Smooth muscle cell (in vitro differentiated cells): ENCODE results near the gene MTHFD1L. TPM values are rescaled to one million over a fixed set of nuclear protein-coding genes. Genes with fewer than 3 reads are reported as not detected.

Experiments
- DNase-seq: peaks from one replicate; lab custom pipeline; 2025; ENCODE audit not compliant: unreplicated experiment; lab: John Stamatoyannopoulos, UW
- H2AFZ ChIP-seq: fragments of 200-600 bp; sonication (generic); 2 replicates; pipeline ENCODE4 v1.6.0; 2016; ENCODE audit warnings: antibody characterized with exemption, low read depth, mild to moderate bottlenecking
- H3F3A ChIP-seq: fragments of 200-600 bp; sonication (generic); 2 replicates; pipeline ENCODE4 v1.6.0; 2017; ENCODE audit warnings: antibody characterized with exemption, low read depth
- H3K27ac ChIP-seq: fragments of 200-600 bp; sonication (generic); 2 replicates; pipeline ENCODE4 v1.5.1; 2016; ENCODE audit warnings: low read depth, mild to moderate bottlenecking
- H3K27me3 ChIP-seq: fragments of 200-600 bp; sonication (generic); 2 replicates; pipeline ENCODE4 v1.6.1; 2016; ENCODE audit warnings: low read depth, mild to moderate bottlenecking
- H3K36me3 ChIP-seq: fragments of 200-600 bp; sonication (generic); 2 replicates; pipeline ENCODE4 v1.5.1; 2016; ENCODE audit warnings: low read depth
- H3K4me1 ChIP-seq: fragments of 200-600 bp; sonication (generic); 2 replicates; pipeline ENCODE4 v1.5.1; 2016; ENCODE audit warnings: low read depth
- H3K4me2 ChIP-seq: fragments of 200-600 bp; sonication (generic); 2 replicates; pipeline ENCODE4 v1.6.0; 2016; ENCODE audit warnings: mild to moderate bottlenecking
- H3K4me3 ChIP-seq: fragments of 200-600 bp; sonication (generic); 2 replicates; pipeline ENCODE4 v1.5.1; 2016; ENCODE audit warnings: mild to moderate bottlenecking
- H3K79me2 ChIP-seq: fragments of 200-600 bp; sonication (generic); 2 replicates; pipeline ENCODE4 v1.6.0; 2016; ENCODE audit warnings: low read depth, mild to moderate bottlenecking
- H3K9ac ChIP-seq: fragments of 200-600 bp; sonication (generic); 2 replicates; pipeline ENCODE4 v1.6.0; 2016; ENCODE audit warnings: low read depth
- H3K9me3 ChIP-seq: fragments of 200-600 bp; sonication (generic); replicated peaks from 2 replicates; pipeline ENCODE4 v1.5.1; 2016; ENCODE audit warnings: low read depth
- H4K20me1 ChIP-seq: fragments of 200-600 bp; sonication (generic); 2 replicates; pipeline ENCODE4 v1.6.0; 2016; ENCODE audit warnings: low read depth
- CTCF ChIP-seq: fragments of 200-600 bp; sonication (generic); IDR thresholded peaks from 2 replicates; pipeline ENCODE4 v1.5.1; 2017; ENCODE audit warnings: borderline replicate concordance, mild to moderate bottlenecking, antibody characterized with exemption; ENCODE audit not compliant: insufficient read depth, poor library complexity, severe bottlenecking
- WGBS: methylation state at CpG from one replicate; pipeline ENCODE4 v1.1.7; 2016; ENCODE audit warnings: low lambda C conversion rate; 5-methylcytosine and 5-hydroxymethylcytosine counted together
- polyA plus RNA-seq: library from polyadenylated mRNA; unstranded; fragments of >200 nt; fragmentation: Nextera tagmentation; extraction: Ambion mirVana; gene quantifications from 2 replicates; pipeline ENCODE4 v1.2.1, GENCODE V29; 2016
- total RNA-seq: library from RNA; depleted of rRNA; stranded (reverse); fragments of >200 nt; gene quantifications from 2 replicates; pipeline ENCODE4 v1.2.3, GENCODE V29; 2014

MTHFD1L gene
- total and polyA plus RNA-seq, 2 experiments from 2014 or later, result 35.9 to 46.2 TPM

DNA sequence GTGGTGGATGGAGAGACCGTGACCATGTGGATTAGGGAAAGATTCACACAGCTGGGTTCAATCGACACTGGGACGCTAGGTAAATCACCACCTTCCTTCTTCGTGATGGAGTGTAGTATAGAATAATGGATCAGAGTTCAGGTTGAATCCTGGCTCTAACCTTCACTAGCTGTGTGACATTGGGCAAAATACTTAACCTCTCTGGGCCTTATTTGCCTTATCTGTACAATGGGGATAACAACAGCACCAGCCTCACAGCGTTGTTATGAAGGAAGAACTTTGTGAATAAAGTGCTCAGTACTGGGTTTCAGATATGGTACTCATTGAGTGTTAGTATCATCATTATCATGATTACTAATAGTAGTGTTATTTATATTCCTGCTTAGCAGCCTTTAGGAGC is 248.1 kb downstream of the MTHFD1L start:
- Histone ChIP-seq H3K4me3 (no peak overlapping the region), H3K79me2 (no peaks in the 10 kb centered on the region), H3F3A (no peaks in the 10 kb centered on the region), H3K27ac (no peak overlapping the region), H3K27me3 (no peaks in the 10 kb centered on the region), H3K36me3 (no peaks in the 10 kb centered on the region), H3K9me3 (no peaks in the 10 kb centered on the region), H3K4me1 (no peaks in the 10 kb centered on the region), H3K9ac (no peak overlapping the region), H3K4me2 (no peak overlapping the region), H4K20me1 (no peaks in the 10 kb centered on the region), H2AFZ (no peak overlapping the region)
- no peak for DNase-seq
- WGBS, result 93% methylated on average over 5 of the region's 5 CpGs
- no peak for TF ChIP-seq CTCF

DNA sequence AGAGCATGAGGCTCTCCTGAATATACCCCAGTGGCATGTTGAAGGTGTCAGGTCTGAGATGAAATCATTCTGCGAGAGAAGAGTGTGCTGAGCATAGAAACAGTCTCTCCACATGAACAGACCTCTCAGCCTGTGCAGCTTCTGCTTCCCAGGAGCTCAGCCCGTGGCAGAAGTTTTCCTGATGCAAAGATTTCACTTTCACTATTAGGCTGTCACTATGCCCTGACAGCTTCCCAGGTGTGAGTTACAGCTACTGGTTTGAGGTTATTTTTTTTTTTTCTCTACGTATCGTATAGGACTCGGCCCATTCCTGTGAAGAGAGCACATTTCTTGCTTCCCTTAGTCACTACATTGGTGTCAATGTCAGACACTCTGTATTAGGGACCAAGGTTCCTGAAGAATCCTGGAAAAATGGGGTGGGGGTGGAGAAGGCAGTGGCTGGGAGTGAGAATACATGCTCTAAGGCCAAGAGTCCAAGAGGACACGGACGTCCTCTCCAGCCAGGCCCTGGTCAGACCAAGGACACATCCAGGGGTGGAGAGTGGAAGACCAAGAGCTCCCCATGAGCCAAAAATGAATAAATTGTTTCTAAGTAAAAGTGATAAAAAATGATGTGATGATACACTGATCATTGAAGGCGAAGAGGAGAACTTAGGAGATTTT is 253.1 kb downstream of the MTHFD1L start:
- Histone ChIP-seq H3K4me2 (no peak overlapping the region), H3K4me1 (no peaks in the 10 kb centered on the region), H3K4me3 (no peak overlapping the region), H3K36me3 (no peaks in the 10 kb centered on the region), H3K9me3 (no peaks in the 10 kb centered on the region), H3K79me2 (no peaks in the 10 kb centered on the region), H3K27ac (no peak overlapping the region), H3F3A (no peaks in the 10 kb centered on the region), H3K27me3 (no peaks in the 10 kb centered on the region), H4K20me1 (no peaks in the 10 kb centered on the region), H2AFZ (no peak overlapping the region), H3K9ac (no peak overlapping the region)
- WGBS, result 93% methylated on average over 8 of the region's 8 CpGs
- TF ChIP-seq CTCF, result no peak
- no peak for DNase-seq

- WGBS, result 84% methylated on average over 11 of the region's 11 CpGs
Observed at GRCh38 chr6:151119823-151120524, 254.5 kb downstream of the MTHFD1L start.

More at GRCh38 chr6:151119823-151120524, 254.5 kb downstream of the MTHFD1L start:
- Histone ChIP-seq H2AFZ (no peak overlapping the region), H3K79me2 (no peaks in the 10 kb centered on the region), H3K27me3 (no peaks in the 10 kb centered on the region), H3K9ac (no peak overlapping the region), H3K27ac (no peak overlapping the region), H4K20me1 (no peaks in the 10 kb centered on the region), H3K4me1 (no peaks in the 10 kb centered on the region), H3K36me3 (no peaks in the 10 kb centered on the region), H3F3A (no peaks in the 10 kb centered on the region), H3K4me3 (no peak overlapping the region), H3K9me3 (no peaks in the 10 kb centered on the region), H3K4me2 (no peak overlapping the region)
- no peak for TF ChIP-seq CTCF
- DNase-seq, result no peak
